Vagina (tissue), 2 donors: ENCODE measurements around the gene AKAP5.

ENCODE experiments used
- POLR2A ChIP-seq, 2 donors: fragments of 450-650 bp; IDR thresholded peaks; one replicate each; pipeline ENCODE4 v1.6.1; 2017; ENCODE audit warnings: antibody characterized with exemption in 2 of 2, mild to moderate bottlenecking in 2 of 2, moderate library complexity in 2 of 2
- POLR2AphosphoS5 ChIP-seq, 2 donors: sonication (generic); formaldehyde crosslinking; IDR thresholded peaks; one replicate each; pipeline ENCODE4 v1.9.0; 2017; ENCODE audit warnings: antibody characterized with exemption in 2 of 2, mild to moderate bottlenecking in 2 of 2, low read depth in 1 of 2; ENCODE audit not compliant: insufficient read depth in 1 of 2
- TF ChIP-seq, protein P1 (sequence below), 3 experiments: fragments of 450-650 bp in 2 of 3; fragments of 200-600 bp in 1 of 3; sonication (generic) in 1 of 3; IDR thresholded peaks; one replicate each; pipeline ENCODE4 v1.5.1; 2017 to 2019; ENCODE audit warnings: antibody characterized with exemption in 3 of 3, mild to moderate bottlenecking in 2 of 3, moderate library complexity in 2 of 3

DNA sequence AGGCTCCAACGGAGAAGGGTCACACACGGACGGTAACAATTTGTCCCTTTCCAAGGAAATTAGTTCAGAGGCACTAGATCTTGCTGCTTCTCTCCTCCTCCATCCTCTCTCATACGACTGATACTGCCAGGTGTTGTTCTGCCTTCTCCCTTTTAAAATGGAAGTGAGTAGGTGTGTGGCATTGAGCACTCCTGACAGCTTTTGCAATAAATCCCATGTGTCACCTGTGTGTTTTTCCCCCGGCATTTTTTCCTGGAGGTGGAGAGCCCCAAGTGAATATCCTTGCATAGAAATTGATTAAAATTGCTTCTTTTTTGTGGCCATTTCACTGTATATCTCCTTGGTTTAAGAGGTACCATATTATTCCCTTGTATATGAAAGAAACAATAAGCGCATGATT is 26.2 kb upstream of the AKAP5 start:
- TF ChIP-seq, protein P1, sequence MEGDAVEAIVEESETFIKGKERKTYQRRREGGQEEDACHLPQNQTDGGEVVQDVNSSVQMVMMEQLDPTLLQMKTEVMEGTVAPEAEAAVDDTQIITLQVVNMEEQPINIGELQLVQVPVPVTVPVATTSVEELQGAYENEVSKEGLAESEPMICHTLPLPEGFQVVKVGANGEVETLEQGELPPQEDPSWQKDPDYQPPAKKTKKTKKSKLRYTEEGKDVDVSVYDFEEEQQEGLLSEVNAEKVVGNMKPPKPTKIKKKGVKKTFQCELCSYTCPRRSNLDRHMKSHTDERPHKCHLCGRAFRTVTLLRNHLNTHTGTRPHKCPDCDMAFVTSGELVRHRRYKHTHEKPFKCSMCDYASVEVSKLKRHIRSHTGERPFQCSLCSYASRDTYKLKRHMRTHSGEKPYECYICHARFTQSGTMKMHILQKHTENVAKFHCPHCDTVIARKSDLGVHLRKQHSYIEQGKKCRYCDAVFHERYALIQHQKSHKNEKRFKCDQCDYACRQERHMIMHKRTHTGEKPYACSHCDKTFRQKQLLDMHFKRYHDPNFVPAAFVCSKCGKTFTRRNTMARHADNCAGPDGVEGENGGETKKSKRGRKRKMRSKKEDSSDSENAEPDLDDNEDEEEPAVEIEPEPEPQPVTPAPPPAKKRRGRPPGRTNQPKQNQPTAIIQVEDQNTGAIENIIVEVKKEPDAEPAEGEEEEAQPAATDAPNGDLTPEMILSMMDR (IDR thresholded peaks at IDR 0.05): no peak
- TF ChIP-seq POLR2AphosphoS5 (IDR thresholded peaks at IDR 0.05; ENCODE audit: insufficient read depth in 1 of 2, low read depth in 1 of 2) (no peak), POLR2A (IDR thresholded peaks at IDR 0.05) (no peak)
